HFF-Myc (cell line): ENCODE results near the gene TESK2.

Source experiments
- DNase-seq: peaks from one replicate; pipeline ENCODE4 v3.0.0-alpha.2; 2011; ENCODE audit warnings: low read depth; ENCODE audit errors: extremely low read depth
- H3K4me3 ChIP-seq: replicated peaks from 2 replicates; pipeline ENCODE4 v1.5.1; 2011; ENCODE audit warnings: low read depth, mild to moderate bottlenecking, control low read depth, low read length
- TF ChIP-seq, protein P1 (sequence below): IDR thresholded peaks from 2 replicates; pipeline ENCODE4 v1.5.1; 2012; ENCODE audit warnings: mild to moderate bottlenecking, low read depth, low read length, control low read depth; ENCODE audit errors: missing control alignments

The TESK2 gene

DNA sequence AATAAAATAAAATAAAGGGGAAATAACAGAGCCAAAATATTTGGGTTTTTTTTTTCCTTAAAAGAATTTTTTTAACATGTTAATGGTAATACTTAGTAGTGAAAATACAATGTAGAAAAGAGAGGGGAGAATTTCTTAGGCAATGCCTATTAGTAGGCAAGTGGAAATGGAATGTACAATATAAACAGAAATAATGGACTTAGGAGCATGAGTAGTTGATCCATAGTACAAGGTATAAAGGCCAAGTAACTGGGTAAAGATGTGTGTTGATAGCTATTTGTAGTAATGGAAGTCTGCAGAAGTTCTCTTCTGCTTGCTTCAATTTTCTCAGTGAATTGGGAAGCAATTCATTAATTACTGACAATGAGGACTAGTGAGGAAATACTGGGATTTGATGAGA is 34.4 kb downstream of the TESK2 start:
- no peak for DNase-seq
- TF ChIP-seq, protein P1, sequence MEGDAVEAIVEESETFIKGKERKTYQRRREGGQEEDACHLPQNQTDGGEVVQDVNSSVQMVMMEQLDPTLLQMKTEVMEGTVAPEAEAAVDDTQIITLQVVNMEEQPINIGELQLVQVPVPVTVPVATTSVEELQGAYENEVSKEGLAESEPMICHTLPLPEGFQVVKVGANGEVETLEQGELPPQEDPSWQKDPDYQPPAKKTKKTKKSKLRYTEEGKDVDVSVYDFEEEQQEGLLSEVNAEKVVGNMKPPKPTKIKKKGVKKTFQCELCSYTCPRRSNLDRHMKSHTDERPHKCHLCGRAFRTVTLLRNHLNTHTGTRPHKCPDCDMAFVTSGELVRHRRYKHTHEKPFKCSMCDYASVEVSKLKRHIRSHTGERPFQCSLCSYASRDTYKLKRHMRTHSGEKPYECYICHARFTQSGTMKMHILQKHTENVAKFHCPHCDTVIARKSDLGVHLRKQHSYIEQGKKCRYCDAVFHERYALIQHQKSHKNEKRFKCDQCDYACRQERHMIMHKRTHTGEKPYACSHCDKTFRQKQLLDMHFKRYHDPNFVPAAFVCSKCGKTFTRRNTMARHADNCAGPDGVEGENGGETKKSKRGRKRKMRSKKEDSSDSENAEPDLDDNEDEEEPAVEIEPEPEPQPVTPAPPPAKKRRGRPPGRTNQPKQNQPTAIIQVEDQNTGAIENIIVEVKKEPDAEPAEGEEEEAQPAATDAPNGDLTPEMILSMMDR = no peak
- H3K4me3 ChIP-seq = no peak overlapping the region

DNA sequence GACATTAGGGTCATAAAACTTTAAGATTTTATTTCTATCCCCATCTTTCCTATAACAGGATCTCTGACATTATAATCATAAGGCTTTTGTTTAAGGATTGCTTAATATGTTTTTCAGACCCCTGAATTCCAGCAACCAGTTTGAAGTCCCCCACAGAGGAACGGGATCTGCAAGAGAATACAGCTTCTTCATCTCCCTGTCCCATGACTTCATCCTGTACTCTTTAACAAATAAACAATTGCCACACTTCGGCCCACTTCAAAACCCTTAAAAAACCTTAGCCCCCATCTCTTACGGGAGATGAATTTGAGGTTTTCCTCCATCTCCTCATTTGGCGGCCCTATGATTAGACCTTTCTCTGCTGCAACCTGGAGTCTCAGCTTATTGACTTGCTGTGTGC is 35.8 kb downstream of the TESK2 start:
- DNase-seq = no peak
- TF ChIP-seq, protein P1 = no peak
- H3K4me3 ChIP-seq = no peak overlapping the region

DNA sequence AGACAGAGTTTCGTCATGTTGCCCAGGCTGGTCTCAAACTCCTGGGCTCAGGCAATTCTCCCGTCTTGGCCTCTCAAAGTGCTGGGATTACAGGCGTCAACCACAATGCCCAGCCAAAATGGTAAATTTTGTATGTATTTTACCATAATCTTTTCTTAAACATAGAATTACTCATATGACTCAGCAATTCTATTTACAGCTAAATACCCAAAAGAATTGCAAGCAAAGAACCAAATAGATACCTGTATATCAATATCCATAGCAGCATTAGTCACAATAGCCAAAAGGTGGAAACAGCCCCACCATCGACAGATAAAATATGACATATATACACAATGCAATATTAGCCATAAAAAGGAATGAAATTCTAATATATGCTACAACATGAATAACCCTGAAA is 36.5 kb downstream of the TESK2 start:
- no peak overlapping the region for H3K4me3 ChIP-seq
- DNase-seq = no peak
- TF ChIP-seq, protein P1 = no peak

DNA sequence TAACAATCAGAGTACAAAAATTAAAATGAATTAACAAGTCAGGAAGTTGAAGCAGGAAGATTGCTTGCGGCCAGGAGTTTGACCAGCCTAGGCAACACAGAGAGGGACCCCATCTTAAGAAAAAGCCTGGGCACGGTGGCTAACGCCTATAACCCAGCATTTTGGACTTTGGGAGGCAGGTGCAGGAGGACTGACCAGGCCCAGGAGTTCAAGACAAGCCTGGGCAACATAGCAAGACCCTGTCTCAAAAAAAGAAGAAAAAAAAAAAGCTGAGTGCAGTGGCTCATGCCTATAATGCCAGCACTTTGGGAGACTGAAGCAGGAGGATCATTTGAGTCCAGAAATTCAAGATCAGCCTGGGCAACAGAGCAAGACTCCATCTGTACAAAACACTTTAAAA is 38.5 kb downstream of the TESK2 start:
- TF ChIP-seq, protein P1 = no peak
- no peak overlapping the region for H3K4me3 ChIP-seq
- DNase-seq = no peak

DNA sequence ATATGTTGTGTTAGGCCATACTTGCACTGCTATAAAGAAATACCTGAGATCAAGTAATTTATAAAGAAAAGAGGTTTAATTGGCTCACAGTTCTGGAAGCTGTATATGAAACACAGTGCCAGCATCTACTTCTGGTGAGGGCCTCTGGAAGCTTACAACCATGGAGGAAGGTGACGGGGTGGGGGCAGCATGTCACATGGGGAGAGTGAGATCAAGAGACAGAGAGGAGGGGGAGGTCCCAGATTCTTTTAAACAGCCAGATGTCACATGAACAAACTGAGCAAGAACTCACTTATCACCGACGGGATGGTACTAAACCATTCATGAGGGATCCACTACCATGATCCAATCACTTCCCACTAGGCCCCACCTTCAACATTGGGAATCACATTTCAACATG is 42.6 kb downstream of the TESK2 start:
- no peak overlapping the region for H3K4me3 ChIP-seq
- TF ChIP-seq, protein P1 = no peak
- no peak for DNase-seq

DNA sequence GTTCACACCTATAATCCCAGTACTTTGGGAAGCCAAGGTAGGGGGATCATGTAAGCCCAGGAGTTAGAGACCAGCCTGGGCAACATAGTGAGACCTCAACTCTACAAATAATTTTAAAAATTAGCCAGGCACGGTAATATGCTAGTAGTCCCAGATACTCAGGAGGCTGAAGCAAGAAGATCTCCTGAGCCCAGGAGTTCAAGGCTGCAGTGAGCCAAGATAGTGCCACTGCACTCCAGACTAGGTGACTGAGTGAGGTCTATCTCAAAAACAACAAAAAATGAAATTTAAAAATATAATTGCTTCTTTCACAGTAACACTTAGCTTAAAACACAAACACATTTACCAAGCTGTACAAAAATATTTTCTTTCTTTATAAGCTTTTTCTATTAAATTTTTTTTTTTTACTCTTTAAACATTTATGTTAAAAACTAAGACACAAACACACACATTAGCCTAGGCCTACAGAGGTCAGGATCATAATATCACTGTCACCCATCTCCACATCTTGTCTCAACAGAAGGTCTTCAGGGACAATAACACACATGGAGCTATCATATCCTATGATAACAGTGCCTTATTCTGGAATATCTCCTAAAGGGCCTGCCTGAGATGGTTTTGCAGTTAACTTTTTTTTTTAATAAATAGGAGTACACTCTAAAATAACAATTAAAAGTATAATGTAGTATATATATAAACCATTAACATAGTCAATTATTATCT is 43.9 kb downstream of the TESK2 start:
- DNase-seq = no peak
- TF ChIP-seq, protein P1 = no peak

DNA sequence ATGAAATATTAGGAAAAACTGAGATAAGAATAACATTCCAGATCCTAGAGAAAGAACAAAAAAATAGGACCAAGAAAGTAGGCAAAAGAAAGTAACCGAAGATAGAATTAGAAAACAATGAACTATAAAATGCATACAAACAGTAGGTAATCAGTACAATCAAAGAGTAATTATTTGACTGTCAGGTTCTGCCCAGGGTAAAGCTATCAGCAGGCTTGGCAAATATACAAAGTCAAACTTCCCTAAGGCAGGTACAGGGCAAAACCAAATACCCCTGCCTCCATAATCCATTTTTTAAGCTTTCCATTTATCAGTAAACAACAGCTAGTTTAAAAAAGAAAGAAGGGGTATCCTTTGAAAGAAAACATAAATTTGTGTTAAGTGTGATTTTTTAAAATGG is 44.4 kb downstream of the TESK2 start:
- no peak for DNase-seq
- TF ChIP-seq, protein P1 = no peak
- no peak overlapping the region for H3K4me3 ChIP-seq

More for the DNA sequence above, 43.9 kb downstream of the TESK2 start:
- no peak overlapping the region for H3K4me3 ChIP-seq
